ENCODE data around the gene PARL.

Gene PARL

GRCh38 chr3:183837894-183838293 is 46.8 kb downstream of the PARL start:
- Histone ChIP-seq H3K4me3 (replicated peaks; ENCODE audit: low read depth, low read length) (no peak overlapping the region), H3K27me3 (replicated peaks; ENCODE audit: control insufficient read depth, insufficient read depth, low read length) (no peaks in the 10 kb centered on the region), H3K36me3 (ENCODE audit: control insufficient read depth, insufficient read depth, low read length) (peaks cover 9% of the 10 kb centered on the region)
- TF ChIP-seq, protein P1, sequence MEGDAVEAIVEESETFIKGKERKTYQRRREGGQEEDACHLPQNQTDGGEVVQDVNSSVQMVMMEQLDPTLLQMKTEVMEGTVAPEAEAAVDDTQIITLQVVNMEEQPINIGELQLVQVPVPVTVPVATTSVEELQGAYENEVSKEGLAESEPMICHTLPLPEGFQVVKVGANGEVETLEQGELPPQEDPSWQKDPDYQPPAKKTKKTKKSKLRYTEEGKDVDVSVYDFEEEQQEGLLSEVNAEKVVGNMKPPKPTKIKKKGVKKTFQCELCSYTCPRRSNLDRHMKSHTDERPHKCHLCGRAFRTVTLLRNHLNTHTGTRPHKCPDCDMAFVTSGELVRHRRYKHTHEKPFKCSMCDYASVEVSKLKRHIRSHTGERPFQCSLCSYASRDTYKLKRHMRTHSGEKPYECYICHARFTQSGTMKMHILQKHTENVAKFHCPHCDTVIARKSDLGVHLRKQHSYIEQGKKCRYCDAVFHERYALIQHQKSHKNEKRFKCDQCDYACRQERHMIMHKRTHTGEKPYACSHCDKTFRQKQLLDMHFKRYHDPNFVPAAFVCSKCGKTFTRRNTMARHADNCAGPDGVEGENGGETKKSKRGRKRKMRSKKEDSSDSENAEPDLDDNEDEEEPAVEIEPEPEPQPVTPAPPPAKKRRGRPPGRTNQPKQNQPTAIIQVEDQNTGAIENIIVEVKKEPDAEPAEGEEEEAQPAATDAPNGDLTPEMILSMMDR (IDR thresholded peaks at IDR 0.05; ENCODE audit: insufficient read depth, low read length, poor library complexity, severe bottlenecking): no peak
- no peak for DNase-seq (ENCODE audit: extremely low read depth, insufficient read length)

- H3K4me3 ChIP-seq (replicated peaks; ENCODE audit: low read depth, low read length): no peak overlapping the region
- TF ChIP-seq, protein P1 (IDR thresholded peaks at IDR 0.05; ENCODE audit: insufficient read depth, low read length, poor library complexity, severe bottlenecking): no peak
- DNase-seq (ENCODE audit: extremely low read depth, insufficient read length): no peak
- no peaks in the 10 kb centered on the region for H3K27me3 ChIP-seq (replicated peaks; ENCODE audit: control insufficient read depth, insufficient read depth, low read length)
- peaks cover 13% of the 10 kb centered on the region for H3K36me3 ChIP-seq (ENCODE audit: control insufficient read depth, insufficient read depth, low read length)
Observed at GRCh38 chr3:183837390-183837789, 47.3 kb downstream of the PARL start.

GRCh38 chr3:183833516-183833915 is 51.2 kb downstream of the PARL start:
- no peak for DNase-seq (ENCODE audit: extremely low read depth, insufficient read length)
- Histone ChIP-seq H3K4me3 (replicated peaks; ENCODE audit: low read depth, low read length) (no peak overlapping the region), H3K36me3 (ENCODE audit: control insufficient read depth, insufficient read depth, low read length) (peaks cover 21% of the 10 kb centered on the region), H3K27me3 (replicated peaks; ENCODE audit: control insufficient read depth, insufficient read depth, low read length) (no peaks in the 10 kb centered on the region)
- TF ChIP-seq, protein P1 (IDR thresholded peaks at IDR 0.05; ENCODE audit: insufficient read depth, low read length, poor library complexity, severe bottlenecking): no peak

- TF ChIP-seq, protein P1 (IDR thresholded peaks at IDR 0.05; ENCODE audit: insufficient read depth, low read length, poor library complexity, severe bottlenecking): no peak
- peaks cover 18% of the 10 kb centered on the region for H3K36me3 ChIP-seq (ENCODE audit: control insufficient read depth, insufficient read depth, low read length)
- no peak for DNase-seq (ENCODE audit: extremely low read depth, insufficient read length)
- H3K4me3 ChIP-seq (replicated peaks; ENCODE audit: low read depth, low read length): no peak overlapping the region
- no peaks in the 10 kb centered on the region for H3K27me3 ChIP-seq (replicated peaks; ENCODE audit: control insufficient read depth, insufficient read depth, low read length)
Observed at GRCh38 chr3:183830187-183830586, 54.5 kb downstream of the PARL start.

DNA sequence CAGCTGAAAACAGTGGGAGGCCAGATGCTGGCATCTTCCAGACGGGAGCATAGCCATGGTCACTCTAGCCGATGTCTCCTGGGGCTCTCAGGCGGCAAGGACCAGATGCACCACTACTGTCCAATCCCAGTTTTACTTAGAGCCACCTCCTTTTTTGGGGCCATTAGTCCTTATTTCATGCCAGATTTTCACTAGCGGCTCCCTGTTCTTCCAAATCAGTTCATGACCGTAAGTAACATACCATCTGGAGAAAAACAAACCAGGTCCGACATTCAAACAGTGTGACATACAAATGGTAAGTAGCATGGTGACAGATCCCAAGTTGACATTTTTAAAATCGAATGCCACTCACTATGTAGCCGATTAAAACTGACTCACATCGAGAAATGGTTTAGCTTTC is 55.2 kb downstream of the PARL start:
- H3K4me3 ChIP-seq (replicated peaks; ENCODE audit: low read depth, low read length): no peak overlapping the region

GRCh38 chr3:183828538-183828870 is 56.2 kb downstream of the PARL start:
- H3K36me3 ChIP-seq (ENCODE audit: control insufficient read depth, insufficient read depth, low read length): peaks cover 17% of the 10 kb centered on the region
- DNase-seq (ENCODE audit: extremely low read depth, insufficient read length): no peak
- H3K4me3 ChIP-seq (replicated peaks; ENCODE audit: low read depth, low read length): no peak overlapping the region
- no peaks in the 10 kb centered on the region for H3K27me3 ChIP-seq (replicated peaks; ENCODE audit: control insufficient read depth, insufficient read depth, low read length)
- TF ChIP-seq, protein P1 (IDR thresholded peaks at IDR 0.05; ENCODE audit: insufficient read depth, low read length, poor library complexity, severe bottlenecking): no peak

More for the DNA sequence above, 55.2 kb downstream of the PARL start:
- Histone ChIP-seq H3K27me3 (replicated peaks; ENCODE audit: control insufficient read depth, insufficient read depth, low read length) (no peaks in the 10 kb centered on the region), H3K36me3 (ENCODE audit: control insufficient read depth, insufficient read depth, low read length) (peaks cover 18% of the 10 kb centered on the region)
- no peak for DNase-seq (ENCODE audit: extremely low read depth, insufficient read length)
- TF ChIP-seq, protein P1 (IDR thresholded peaks at IDR 0.05; ENCODE audit: insufficient read depth, low read length, poor library complexity, severe bottlenecking): no peak
